Chondrocyte (in vitro differentiated cells): ENCODE data around the gene ZNF750. TPM values are rescaled to one million over a fixed set of nuclear protein-coding genes. Genes with fewer than 3 reads are reported as not detected.

Experiments used
- DNase-seq: peaks from one replicate; pipeline ENCODE4 v3.0.0; 2021; ENCODE audit warnings: mixed read lengths, low spot score
- H3K27ac Mint-ChIP-seq: one replicate; pipeline ENCODE4 v1.8.0; 2021; ENCODE audit warnings: mild to moderate bottlenecking, moderate library complexity, mixed read lengths; ENCODE audit not compliant: unreplicated experiment
- H3K27me3 Mint-ChIP-seq: 2 replicates; pipeline ENCODE4 v1.8.0; 2021; ENCODE audit warnings: low read depth, mixed read lengths
- H3K36me3 Mint-ChIP-seq: 2 replicates; pipeline ENCODE4 v1.8.0; 2021; ENCODE audit warnings: low read depth, mixed read lengths
- H3K4me1 Mint-ChIP-seq: 2 replicates; pipeline ENCODE4 v1.8.0; 2021; ENCODE audit warnings: low read depth, mild to moderate bottlenecking, mixed read lengths
- H3K4me3 Mint-ChIP-seq: one replicate; pipeline ENCODE4 v1.8.0; 2021; ENCODE audit warnings: mild to moderate bottlenecking, moderate library complexity, mixed read lengths; ENCODE audit not compliant: unreplicated experiment
- H3K9me3 Mint-ChIP-seq: 2 replicates; pipeline ENCODE4 v1.8.0; 2021; ENCODE audit warnings: low read depth, mixed read lengths
- long read RNA-seq: library from polyadenylated mRNA; stranded (forward); transcript quantifications from one replicate; pipeline ENCODE4 v2.0.0, GENCODE V29; 2021
- total RNA-seq: library from RNA; stranded (reverse); gene quantifications from 3 replicates; pipeline ENCODE4 v1.2.1, GENCODE V29; 2021
- TF ChIP-seq, protein P1 (sequence below): fragments of 200-600 bp; sonication (generic); IDR thresholded peaks from 2 replicates; pipeline ENCODE4 v1.5.0; 2021; ENCODE audit warnings: antibody characterized with exemption, mild to moderate bottlenecking, moderate library complexity

The ZNF750 gene
- total RNA-seq: not detected in 3 replicates
- long read RNA-seq: 0 reads

DNA sequence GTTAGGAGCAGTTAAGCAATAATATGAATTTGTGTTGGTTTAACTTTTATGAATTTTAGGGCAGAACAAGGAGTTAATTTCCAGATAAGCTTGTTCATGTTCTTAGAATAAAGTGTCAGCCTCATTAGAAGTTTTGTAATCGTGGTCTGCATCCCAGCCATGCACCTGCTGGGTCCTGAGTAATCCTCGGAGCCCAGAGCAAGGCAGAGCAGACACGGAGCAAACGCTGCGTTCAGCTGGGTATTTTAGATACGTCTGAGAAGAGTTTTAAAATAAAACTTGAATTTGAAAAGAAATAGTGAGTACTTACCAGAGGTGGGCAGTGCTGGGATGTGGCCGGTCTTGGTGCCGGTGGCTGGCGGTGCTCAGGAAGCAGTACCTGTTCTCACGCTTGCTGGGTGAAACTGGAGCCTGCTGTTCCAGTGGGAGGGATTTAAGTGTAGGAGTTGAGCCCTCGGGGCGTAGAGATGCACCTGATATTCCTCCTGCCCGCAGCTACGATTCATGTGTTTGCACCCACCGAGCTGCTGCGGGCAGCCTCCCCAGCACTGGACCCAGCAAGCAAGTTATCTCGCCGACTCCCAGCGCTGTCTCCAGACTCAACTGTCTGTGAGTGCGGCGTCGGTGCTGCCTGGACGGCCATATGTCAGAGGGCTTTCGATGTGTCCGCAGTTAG lies at the start of gene ZNF750:
Gene ZNF750 (minus strand): TSS at position 406 of the 676 bp plus-strand sequence. CDS start 7,568 bp downstream, outside the sequence.
- peaks cover 4% of the 10 kb centered on the region for H3K36me3 Mint-ChIP-seq
- H3K27me3 Mint-ChIP-seq: no peaks in the 10 kb centered on the region
- TF ChIP-seq, protein P1, sequence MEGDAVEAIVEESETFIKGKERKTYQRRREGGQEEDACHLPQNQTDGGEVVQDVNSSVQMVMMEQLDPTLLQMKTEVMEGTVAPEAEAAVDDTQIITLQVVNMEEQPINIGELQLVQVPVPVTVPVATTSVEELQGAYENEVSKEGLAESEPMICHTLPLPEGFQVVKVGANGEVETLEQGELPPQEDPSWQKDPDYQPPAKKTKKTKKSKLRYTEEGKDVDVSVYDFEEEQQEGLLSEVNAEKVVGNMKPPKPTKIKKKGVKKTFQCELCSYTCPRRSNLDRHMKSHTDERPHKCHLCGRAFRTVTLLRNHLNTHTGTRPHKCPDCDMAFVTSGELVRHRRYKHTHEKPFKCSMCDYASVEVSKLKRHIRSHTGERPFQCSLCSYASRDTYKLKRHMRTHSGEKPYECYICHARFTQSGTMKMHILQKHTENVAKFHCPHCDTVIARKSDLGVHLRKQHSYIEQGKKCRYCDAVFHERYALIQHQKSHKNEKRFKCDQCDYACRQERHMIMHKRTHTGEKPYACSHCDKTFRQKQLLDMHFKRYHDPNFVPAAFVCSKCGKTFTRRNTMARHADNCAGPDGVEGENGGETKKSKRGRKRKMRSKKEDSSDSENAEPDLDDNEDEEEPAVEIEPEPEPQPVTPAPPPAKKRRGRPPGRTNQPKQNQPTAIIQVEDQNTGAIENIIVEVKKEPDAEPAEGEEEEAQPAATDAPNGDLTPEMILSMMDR: no peak
- no peaks in the 10 kb centered on the region for H3K9me3 Mint-ChIP-seq
- no peaks in the 10 kb centered on the region for H3K4me1 Mint-ChIP-seq
- H3K27ac Mint-ChIP-seq: no peak within 1 kb of the TSS
- no peak within 1 kb of the TSS for H3K4me3 Mint-ChIP-seq
- peak; percentile 74 for DNase-seq

DNA sequence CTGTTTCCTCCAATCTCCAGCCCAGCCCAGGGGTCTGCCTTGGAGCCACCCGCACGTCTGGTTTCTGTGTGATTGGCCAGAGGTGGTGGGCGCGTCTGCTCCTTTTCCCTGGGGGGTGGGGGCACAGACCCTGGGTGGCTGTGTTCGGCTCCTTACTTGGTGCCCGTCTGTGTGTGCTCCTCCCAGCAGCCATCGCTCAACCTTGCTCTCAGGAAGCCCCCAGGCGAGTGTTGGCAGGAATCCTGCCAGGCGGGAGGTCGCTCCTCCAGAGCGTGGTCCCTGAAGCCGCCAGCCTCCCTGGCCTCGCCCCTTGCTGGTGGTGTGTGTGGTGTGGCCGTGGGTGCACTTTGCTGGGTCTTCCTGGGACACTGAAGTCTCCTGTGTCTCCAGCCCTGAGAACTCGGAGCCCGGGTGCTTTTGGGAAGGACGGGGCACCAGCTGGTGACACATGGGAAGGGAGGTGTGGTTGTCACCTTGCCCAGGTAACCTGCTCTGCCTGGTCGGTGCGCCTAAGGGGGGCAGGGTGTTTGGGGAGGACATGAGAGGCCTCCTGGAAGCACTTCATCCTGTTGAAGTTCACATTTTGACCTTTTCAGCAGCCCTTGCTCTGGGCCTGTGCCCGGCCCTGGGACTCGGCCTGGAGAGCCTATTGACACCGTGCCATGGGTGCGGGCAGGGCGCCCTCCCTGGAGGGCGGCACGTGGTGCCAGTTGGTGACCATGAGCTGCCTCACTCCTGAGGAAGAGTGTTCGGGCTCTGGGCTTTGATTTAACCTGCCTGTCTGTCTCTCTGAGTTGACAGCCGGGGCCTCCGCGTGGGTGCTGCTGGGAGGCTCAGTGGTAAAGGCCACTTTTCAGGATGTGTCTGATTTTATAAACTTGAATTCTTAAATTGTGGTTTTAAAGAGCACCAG lies 49.0 kb upstream of the ZNF750 start:
- TF ChIP-seq, protein P1: no peak
- Mint-ChIP-seq H3K4me3 (no peak overlapping the region), H3K4me1 (peaks cover 12% of the 10 kb centered on the region), H3K27ac (no peak overlapping the region), H3K36me3 (peaks cover 4% of the 10 kb centered on the region), H3K9me3 (no peaks in the 10 kb centered on the region), H3K27me3 (no peaks in the 10 kb centered on the region)
- DNase-seq: no peak

DNA sequence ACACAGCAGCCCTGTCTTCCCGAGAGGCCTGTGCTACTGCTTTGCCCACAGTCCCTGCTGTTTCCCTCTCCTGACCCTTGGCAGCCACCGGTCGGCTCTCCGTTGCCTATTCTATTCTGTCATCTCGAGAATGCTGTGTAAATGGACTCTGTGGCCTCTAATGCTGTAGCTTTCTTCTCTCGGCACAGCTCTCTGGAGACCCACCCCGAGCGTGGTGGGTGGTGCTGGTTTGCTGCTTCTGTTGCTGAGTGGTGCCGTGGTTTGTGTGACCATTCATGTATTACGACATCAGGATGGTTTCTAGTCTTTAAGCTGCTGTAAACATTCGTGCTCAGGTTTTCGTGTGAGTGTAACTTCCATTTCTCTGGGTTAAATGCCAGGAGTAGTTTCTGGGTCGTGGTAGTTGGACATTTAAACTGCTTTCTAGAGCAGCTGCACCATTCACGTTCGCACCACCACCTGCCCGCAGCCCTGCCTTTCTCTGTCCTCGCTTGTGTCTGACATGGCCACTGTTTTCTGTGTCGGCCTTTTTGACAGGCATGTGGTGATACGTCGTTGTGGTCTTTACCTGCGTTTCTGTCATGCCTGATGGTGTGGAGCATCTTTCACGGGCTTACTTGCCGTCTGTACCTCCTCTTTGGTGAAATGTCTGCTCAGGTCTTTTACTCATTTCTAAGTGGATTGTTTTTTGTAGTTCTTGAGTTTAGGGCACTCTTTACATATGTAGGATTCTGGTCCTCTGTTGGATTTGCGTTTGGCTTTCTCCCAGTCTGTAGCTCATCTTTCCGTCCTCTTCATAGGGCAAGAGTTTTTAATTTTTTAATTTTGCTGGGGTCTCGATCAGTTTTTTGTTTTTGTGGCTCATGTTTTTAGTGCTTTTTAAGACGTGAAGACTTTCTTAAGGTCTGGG lies 47.7 kb upstream of the ZNF750 start:
- TF ChIP-seq, protein P1: no peak
- H3K4me1 Mint-ChIP-seq: peaks cover 10% of the 10 kb centered on the region
- H3K27ac Mint-ChIP-seq: peak overlapping the region; percentile 57
- DNase-seq: no peak
- H3K27me3 Mint-ChIP-seq: no peaks in the 10 kb centered on the region
- no peaks in the 10 kb centered on the region for H3K9me3 Mint-ChIP-seq
- no peak overlapping the region for H3K4me3 Mint-ChIP-seq
- H3K36me3 Mint-ChIP-seq: peaks cover 4% of the 10 kb centered on the region

DNA sequence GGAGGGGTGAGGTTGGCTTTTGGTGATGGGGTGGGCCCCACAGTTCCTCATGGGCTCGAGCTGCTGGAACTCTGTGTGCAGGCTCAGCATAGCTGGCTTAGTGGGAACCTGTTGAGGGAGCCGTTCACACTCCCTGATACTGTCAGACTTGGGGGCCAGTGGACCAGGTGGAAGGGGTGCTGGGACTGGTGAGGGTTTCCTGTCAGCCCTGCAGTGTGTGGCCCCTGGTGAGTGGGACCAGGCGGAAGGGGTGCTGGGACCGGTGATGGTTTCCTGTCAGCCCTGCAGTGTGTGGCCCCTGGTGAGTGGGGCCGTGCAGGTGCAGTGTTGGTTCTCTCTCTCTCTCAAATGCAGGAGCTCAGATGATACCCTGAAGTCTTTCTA lies 45.1 kb upstream of the ZNF750 start:
- no peak for DNase-seq
- TF ChIP-seq, protein P1: no peak
- H3K27ac Mint-ChIP-seq: no peak overlapping the region
- peaks cover 14% of the 10 kb centered on the region for H3K4me1 Mint-ChIP-seq
- peaks cover 6% of the 10 kb centered on the region for H3K36me3 Mint-ChIP-seq
- H3K27me3 Mint-ChIP-seq: no peaks in the 10 kb centered on the region
- no peak overlapping the region for H3K4me3 Mint-ChIP-seq
- no peaks in the 10 kb centered on the region for H3K9me3 Mint-ChIP-seq
